Stimulated activated CD8-positive, alpha-beta memory T cell treated with anti-CD3 and anti-CD28 coated beads, Interleukin-7, amount 100 ng/mL, for 24 hours (primary cell): ENCODE measurements around the gene CDCA3.

Source experiments
- DNase-seq: peaks from one replicate; pipeline ENCODE4 v3.0.0-alpha.2; 2020; ENCODE audit warnings: low read depth

Gene CDCA3

DNA sequence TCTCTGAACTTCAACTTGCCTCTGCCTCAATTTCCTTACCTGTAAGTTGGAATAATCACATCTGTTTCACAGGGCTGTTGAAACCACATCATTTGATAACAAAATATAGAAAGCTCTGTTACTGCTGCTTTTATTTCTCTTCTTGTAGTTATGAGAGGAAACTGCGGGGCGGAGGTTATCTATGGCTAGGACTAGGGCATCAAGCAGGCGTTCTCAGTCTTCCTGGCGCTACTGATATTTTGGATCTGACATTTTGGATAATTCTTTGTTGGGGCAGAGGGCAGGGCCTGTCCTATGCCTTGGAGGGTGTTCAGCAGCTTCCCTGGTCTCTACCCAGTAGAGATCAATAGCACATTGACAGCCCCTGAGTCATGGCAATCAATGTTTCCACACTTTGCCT, 19.0 kb downstream of the CDCA3 start:
- no peak for DNase-seq

- no peak for DNase-seq
Observed at GRCh38 chr12:6831450-6831995, 19.6 kb downstream of the CDCA3 start.

DNA sequence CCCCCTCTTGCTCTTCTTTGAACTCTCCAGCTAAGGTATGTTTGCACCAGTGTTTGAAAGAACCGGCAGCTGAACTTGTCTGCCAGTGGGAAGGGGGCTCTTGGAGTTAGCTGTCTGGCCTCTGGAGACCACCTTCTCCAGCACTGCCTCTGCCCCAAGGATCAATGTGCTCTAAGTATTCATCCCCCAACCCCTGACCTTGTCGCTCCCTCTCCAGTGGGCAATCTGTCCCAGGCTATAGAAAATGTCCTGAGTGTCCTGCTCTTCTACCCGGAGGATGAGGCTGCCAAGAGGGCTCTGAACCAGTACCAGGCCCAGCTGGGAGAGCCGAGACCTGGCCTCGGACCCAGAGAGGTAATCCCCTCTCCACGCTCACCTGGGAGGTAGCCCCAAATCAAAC, 20.1 kb downstream of the CDCA3 start:
- DNase-seq, result no peak

GRCh38 chr12:6830286-6830890, 20.7 kb downstream of the CDCA3 start:
- DNase-seq, result no peak

DNA sequence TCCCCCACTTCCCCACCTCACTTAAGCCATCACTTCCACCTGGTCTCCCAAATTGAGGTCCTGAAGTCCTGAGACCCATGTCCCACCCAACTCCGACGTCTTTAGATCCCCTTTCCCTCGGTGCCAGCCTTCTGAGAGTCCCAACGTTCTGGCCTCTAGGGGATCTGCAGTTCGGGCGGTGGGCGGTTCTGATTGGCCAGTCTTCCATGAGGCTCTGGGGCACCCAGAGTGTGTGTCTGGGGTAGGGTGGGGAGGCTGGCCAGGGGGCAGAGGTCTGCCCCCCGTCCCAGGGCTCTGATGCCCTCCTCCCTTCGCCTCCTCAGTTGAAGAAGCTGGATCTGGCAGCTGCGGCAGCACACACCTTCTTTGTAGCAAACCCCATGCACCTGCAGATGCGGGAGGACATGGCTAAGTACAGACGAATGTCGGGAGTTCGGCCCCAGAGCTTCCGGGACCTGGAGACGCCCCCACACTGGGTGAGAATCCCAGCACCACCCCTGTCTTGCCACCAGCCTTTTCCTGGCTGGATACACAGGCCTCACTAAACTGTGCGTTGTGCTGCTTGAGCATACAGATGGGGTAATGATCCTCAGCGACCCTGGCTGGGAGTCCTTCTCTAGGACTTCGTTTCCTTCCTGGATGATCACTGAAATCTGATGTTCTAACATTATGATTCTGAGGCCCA, 21.4 kb downstream of the CDCA3 start:
- no peak for DNase-seq

DNA sequence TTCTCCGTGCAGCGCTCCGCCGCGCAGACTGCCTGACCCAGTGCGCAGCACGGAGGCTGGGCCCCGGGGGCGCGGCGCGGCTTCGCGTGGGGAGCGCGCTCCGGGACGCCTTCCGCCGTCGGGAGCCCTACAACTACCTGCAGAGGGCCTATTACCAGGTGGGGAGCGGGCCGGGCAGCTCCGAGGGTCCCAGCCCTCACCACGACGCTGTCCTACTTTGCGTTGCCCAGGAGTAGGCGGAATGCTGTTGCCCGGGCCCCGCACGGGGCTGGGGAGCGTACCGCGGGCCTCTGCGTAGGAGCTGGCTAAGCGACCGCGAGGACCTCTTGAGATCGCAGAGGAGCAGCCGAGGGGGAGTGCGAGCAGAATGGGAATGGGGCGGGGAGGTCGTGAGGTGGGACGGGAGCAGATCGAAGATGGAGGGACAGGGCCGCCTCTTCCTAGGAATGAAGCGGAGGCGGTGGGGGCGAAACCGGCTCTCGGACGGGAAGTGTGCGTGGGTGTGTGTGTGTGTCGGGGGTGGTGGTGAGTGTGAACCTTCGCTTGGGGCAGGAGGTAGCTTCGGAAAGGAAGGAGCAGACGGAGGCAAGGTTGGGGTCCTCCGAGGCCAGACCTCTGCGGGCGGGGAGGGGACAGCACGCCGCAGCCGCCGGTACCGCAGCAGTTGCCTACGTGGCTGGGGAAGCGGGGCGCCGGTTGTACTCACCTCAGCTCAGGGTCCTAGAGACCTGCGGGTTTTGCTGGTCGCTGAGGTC, 22.1 kb downstream of the CDCA3 start:
- DNase-seq, result no peak

DNA sequence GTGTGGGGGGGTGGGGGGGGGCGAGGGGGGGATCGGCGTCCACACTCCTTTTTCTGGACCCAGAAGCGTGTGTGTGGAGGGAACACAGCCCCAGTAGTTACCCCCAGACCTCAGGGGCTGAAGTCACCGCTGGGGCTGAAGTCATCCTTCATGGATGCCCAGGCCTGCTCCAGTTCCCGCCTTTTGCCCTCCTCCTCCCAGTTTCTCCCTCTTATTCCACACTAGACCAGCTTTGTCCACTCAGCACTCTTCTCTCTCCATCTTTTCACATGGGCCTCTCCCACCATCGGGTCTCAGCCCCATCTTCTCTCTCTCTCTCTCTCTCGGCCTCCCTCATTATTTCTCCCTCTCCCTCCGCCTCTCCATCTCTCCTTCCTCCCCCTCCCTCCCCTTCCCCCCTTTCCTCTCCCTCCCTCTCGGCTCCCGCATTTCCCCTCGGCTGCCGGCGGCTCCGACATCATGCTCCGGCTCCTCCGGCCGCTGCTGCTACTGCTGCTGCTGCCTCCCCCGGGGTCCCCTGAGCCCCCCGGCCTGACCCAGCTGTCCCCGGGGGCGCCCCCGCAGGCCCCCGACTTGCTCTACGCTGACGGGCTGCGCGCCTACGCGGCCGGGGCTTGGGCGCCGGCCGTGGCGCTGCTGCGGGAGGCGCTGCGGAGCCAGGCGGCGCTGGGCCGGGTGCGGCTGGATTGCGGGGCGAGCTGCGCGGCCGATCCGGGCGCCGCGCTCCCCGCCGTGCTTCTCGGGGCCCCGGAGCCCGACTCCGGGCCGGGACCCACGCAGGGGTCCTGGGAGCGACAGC, 22.9 kb downstream of the CDCA3 start, which contains the start of gene P3H3:
TSS of gene P3H3 (plus strand) at position 426 of the 799 bp plus-strand sequence. CDS start at position 460, 34 bp downstream.
- no peak for DNase-seq

- peak; percentile 26 for DNase-seq
Observed at GRCh38 chr12:6827437-6827911, 23.6 kb downstream of the CDCA3 start.

DNA sequence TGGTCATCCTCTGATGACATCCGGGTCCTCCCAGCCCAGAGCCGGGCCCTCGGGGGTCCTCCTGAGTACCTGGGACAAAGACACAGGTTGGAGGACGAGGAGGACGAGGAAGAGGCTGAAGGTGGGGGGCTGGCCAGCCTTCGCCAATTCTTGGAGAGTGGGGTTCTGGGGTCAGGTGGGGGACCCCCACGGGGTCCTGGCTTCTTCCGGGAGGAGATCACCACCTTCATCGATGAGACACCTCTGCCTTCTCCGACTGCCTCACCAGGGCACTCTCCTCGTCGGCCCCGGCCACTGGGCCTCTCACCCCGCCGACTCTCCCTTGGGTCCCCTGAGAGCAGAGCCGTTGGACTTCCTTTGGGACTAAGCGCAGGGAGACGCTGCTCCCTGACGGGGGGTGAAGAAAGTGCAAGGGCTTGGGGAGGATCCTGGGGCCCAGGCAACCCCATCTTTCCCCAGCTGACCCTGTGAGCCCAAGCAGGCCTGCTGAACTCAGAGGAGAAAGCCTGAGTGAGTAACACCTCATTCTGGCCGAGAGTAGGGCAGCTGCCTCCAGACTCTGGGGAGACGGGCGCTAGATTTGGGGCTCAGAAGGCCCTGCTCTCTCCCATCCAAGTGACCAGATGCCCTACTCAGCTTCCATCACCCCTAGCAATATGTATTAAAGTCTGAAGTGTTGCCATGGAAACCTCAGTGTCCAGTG, 24.2 kb downstream of the CDCA3 start:
- no peak for DNase-seq

GRCh38 chr12:6826125-6826733, 24.9 kb downstream of the CDCA3 start:
- no peak for DNase-seq

DNA sequence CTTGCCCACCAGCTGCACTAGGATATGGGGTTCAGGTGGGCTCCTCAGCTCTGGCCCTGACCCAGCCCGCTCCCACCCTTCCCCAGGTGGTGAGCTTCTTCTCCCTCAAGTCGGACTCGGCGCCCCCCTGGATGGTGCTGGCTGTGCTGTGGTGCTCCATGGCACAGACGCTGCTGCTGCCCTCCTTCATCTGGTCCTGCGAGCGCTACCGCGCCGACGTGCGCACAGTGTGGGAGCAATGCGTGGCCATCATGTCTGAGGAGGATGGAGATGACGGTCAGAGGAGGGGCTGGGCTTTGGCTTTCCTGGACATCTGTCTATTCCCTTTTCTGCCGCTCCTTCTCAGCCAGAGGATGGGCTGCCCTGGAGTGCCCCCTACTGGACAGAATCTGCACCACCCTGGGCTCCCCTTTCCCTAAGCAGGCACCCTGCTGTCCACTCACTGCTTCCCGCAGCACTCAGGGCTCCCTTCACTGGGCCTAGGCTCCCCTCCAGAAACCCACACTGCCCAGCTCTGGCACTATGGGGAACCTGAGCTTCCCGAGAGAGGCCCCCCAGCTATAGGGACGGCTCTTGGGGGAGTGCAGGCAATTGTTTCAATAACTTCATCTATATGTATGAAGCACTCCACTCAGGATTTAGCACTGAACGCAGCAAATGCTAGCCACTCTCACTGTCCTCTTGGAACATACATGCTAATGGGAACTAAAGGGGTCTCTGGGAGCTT, 25.5 kb downstream of the CDCA3 start:
- peak; percentile 68 for DNase-seq

- DNase-seq, result no peak
Observed at GRCh38 chr12:6824901-6825381, 26.1 kb downstream of the CDCA3 start.

GRCh38 chr12:6824085-6824775, 26.9 kb downstream of the CDCA3 start:
- no peak for DNase-seq

GRCh38 chr12:6823182-6824084, 27.7 kb downstream of the CDCA3 start:
- DNase-seq, result no peak

DNA sequence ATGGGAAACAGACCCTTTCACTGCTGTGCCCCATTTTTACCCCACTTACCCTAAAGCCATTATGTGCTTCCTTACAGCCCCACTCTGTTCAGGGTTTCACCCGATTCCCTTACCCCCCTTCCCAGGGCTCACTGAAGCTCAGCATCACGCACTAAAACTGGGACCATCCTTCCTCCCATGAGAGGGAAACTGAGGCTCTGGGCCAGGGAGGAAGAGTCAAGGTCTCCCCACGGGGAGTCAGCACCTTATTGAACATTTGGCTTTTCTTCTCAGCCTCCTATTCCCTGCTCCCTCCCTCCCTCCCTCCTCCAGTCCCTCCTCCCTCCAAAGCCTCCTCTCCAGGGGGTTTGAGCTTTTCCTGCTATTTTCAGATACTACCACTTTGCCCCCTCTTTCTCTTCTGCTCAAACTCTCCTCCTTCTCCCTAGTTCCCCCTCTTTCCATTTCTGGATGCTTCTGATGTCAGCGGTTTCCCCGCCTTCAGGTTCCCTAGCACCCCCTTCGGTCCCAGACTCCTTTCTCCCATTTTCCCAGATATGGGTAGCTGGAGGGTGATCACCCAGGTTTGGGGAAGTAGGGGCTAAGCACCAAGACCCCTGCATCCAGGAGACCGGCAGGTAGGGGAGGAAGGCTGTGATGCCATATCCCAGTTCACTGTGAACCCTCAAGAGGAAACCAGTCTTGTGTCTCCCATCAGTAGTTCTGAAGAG, 28.5 kb downstream of the CDCA3 start:
- DNase-seq, result no peak

DNA sequence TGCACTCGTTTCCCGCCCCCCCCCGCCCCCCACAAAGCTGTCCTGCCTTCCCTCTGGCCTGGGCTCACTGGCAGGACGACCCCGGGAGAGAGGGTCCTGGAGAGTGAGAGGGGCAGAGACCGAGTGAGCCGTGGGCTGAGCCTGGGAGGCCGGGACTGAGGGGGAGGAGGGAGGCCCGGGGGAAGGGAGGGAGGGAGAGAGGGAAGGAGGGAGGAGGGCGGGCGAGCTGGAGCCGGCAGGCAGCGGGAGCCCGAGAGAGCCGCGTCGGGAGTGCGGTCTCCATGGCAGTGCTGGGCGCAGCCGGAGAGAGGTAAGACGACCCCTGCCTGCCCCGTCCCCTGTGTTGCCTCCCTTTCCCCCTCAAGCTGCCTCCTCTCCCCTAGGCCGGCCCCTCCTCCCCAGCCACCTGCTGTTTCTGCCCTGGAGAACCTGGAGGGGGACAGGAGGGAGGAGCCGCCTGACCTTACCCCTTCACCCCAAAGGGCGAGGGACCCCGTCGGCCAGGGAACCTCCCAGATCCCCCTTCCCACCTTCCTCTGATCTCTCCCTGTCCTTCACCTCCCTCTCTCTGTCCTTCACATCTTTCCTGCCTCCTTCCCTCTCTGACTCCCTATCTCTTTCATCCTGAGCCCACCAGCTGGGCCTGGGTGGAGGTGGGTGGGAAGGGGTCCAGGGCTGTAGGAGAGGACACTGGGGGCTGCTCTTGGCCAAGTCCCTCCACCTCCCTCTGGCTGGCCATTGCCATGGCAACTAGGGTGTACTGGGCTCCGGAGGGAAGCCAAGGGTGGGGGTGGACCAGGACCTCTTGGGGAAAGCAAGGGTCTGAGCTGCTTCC, 29.3 kb downstream of the CDCA3 start, which contains the start of gene GPR162:
TSS of gene GPR162 (plus strand) at position 231 of the 835 bp plus-strand sequence. CDS start 2,078 bp downstream, outside the sequence.
- no peak for DNase-seq
